Hepatocyte (in vitro differentiated cells): Measurements from ENCODE around the gene UTF1.

Experiments
- EZH2 ChIP-seq: fragments of 200-600 bp; sonication (generic); IDR thresholded peaks from 2 replicates; pipeline ENCODE4 v1.6.1; 2016; ENCODE audit warnings: antibody characterized with exemption, mild to moderate bottlenecking, borderline replicate concordance
- TF ChIP-seq, protein P1 (sequence below): fragments of 200-600 bp; sonication (generic); IDR thresholded peaks from 2 replicates; pipeline ENCODE4 v1.5.1; 2016; ENCODE audit warnings: antibody characterized with exemption, mild to moderate bottlenecking; ENCODE audit not compliant: poor library complexity

GRCh38 chr10:133184591-133185244 is 45.3 kb upstream of the UTF1 start:
- TF ChIP-seq, protein P1, sequence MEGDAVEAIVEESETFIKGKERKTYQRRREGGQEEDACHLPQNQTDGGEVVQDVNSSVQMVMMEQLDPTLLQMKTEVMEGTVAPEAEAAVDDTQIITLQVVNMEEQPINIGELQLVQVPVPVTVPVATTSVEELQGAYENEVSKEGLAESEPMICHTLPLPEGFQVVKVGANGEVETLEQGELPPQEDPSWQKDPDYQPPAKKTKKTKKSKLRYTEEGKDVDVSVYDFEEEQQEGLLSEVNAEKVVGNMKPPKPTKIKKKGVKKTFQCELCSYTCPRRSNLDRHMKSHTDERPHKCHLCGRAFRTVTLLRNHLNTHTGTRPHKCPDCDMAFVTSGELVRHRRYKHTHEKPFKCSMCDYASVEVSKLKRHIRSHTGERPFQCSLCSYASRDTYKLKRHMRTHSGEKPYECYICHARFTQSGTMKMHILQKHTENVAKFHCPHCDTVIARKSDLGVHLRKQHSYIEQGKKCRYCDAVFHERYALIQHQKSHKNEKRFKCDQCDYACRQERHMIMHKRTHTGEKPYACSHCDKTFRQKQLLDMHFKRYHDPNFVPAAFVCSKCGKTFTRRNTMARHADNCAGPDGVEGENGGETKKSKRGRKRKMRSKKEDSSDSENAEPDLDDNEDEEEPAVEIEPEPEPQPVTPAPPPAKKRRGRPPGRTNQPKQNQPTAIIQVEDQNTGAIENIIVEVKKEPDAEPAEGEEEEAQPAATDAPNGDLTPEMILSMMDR, result no peak
- no peak for TF ChIP-seq EZH2
